HepG2 (cell line): ENCODE results near the gene SRSF11. TPM values are rescaled to one million over a fixed set of nuclear protein-coding genes. Genes with fewer than 3 reads are reported as not detected.

ENCODE experiments used
- ARID3A ChIP-seq: IDR thresholded peaks from 2 replicates; pipeline ENCODE4 v1.6.1; 2012; ENCODE audit warnings: low read depth, low read length, improper control_type of control experiment
- CBX2 ChIP-seq, 2 experiments: fragments of 200-600 bp in 1 of 2; sonication (generic); formaldehyde crosslinking in 1 of 2; IDR thresholded peaks; 2 replicates each; pipeline versions ENCODE4 v1.7.0 to v1.8.1; 2018 to 2022; ENCODE audit warnings: low read depth in 2 of 2, low read length in 1 of 2, mild to moderate bottlenecking in 1 of 2, missing genetic modification reagents in 1 of 2
- ELK4 ChIP-seq: sonication (generic); formaldehyde crosslinking; IDR thresholded peaks from 2 replicates; pipeline ENCODE4 v1.9.0; 2021; ENCODE audit warnings: missing genetic modification reagents, borderline replicate concordance
- FOXA1 ChIP-seq, 2 experiments: fragments of 450-650 bp in 1 of 2; sonication (generic) in 1 of 2; formaldehyde crosslinking in 1 of 2; IDR thresholded peaks; 2 replicates each; pipeline versions ENCODE4 v1.4.0 to v1.6.1; 2016 to 2020; ENCODE audit warnings: missing genetic modification reagents in 1 of 2
- GABPB1 ChIP-seq: IDR thresholded peaks from 2 replicates; pipeline ENCODE4 v1.6.1; 2016; ENCODE audit warnings: mild to moderate bottlenecking, missing genetic modification reagents, moderate library complexity, missing compliant biosample characterization
- HMGXB4 ChIP-seq, 2 experiments: sonication (generic) in 1 of 2; formaldehyde crosslinking in 1 of 2; IDR thresholded peaks; 2 replicates each; pipeline versions ENCODE4 v1.4.0 to v1.6.1; 2018 to 2020; ENCODE audit warnings: missing genetic modification reagents in 2 of 2, borderline replicate concordance in 1 of 2, low read depth in 1 of 2, mild to moderate bottlenecking in 1 of 2, missing biosample characterization in 1 of 2
- JDP2 ChIP-seq: sonication (generic); formaldehyde crosslinking; IDR thresholded peaks from 2 replicates; pipeline ENCODE4 v1.8.1; 2022; ENCODE audit warnings: missing genetic modification reagents, borderline replicate concordance
- NFIC ChIP-seq: IDR thresholded peaks from 2 replicates; pipeline ENCODE4 v1.6.1; 2012; ENCODE audit warnings: mild to moderate bottlenecking, low read length, inconsistent platforms
- RCOR2 ChIP-seq: IDR thresholded peaks from 2 replicates; pipeline ENCODE4 v1.6.1; 2016; ENCODE audit warnings: missing biosample characterization, missing genetic modification reagents
- RFXANK ChIP-seq: IDR thresholded peaks from 2 replicates; pipeline ENCODE4 v1.6.1; 2016
- SMAD9 ChIP-seq: sonication (generic); formaldehyde crosslinking; IDR thresholded peaks from 2 replicates; pipeline ENCODE4 v1.5.1; 2020; ENCODE audit warnings: mild to moderate bottlenecking, missing genetic modification reagents
- STAT5B ChIP-seq: sonication (generic); formaldehyde crosslinking; IDR thresholded peaks from 2 replicates; pipeline ENCODE4 v1.4.0; 2020; ENCODE audit warnings: missing genetic modification reagents
- TBX2 ChIP-seq: sonication (generic); formaldehyde crosslinking; IDR thresholded peaks from 2 replicates; pipeline ENCODE4 v1.5.0; 2020; ENCODE audit warnings: missing genetic modification reagents, mild to moderate bottlenecking, borderline replicate concordance
- THAP7 ChIP-seq: sonication (generic); formaldehyde crosslinking; IDR thresholded peaks from 2 replicates; pipeline ENCODE4 v1.8.1; 2023; ENCODE audit warnings: mild to moderate bottlenecking, missing genetic modification reagents
- U2AF1 ChIP-seq: fragments of 200-400 bp; formaldehyde crosslinking; optimal IDR thresholded peaks from 2 replicates; pipeline ENCODE3; 2017; ENCODE audit warnings: mild to moderate bottlenecking, low read depth, low read length
- ZFP36L1 ChIP-seq: sonication (generic); formaldehyde crosslinking; IDR thresholded peaks from 2 replicates; pipeline ENCODE4 v1.8.0; 2022; ENCODE audit warnings: mild to moderate bottlenecking, missing genetic modification reagents, moderate library complexity
- ZNF20 ChIP-seq: sonication (generic); formaldehyde crosslinking; IDR thresholded peaks from 2 replicates; pipeline ENCODE4 v1.4.0; 2020; ENCODE audit warnings: mild to moderate bottlenecking, moderate library complexity, missing genetic modification reagents
- ZNF501 ChIP-seq: sonication (generic); formaldehyde crosslinking; IDR thresholded peaks from 2 replicates; pipeline ENCODE4 v1.5.1; 2020; ENCODE audit warnings: mild to moderate bottlenecking, moderate library complexity, missing genetic modification reagents
- ZNF558 ChIP-seq: sonication (generic); formaldehyde crosslinking; IDR thresholded peaks from 2 replicates; pipeline ENCODE4 v1.9.0; 2022; ENCODE audit warnings: mild to moderate bottlenecking, missing genetic modification reagents, borderline replicate concordance
- ZNF724P ChIP-seq: sonication (generic); formaldehyde crosslinking; IDR thresholded peaks from 2 replicates; pipeline ENCODE4 v1.8.0; 2022; ENCODE audit warnings: missing genetic modification reagents, borderline replicate concordance
- ZNF749 ChIP-seq: sonication (generic); formaldehyde crosslinking; IDR thresholded peaks from 2 replicates; pipeline ENCODE4 v1.8.0; 2022; ENCODE audit warnings: mild to moderate bottlenecking, missing genetic modification reagents, moderate library complexity, borderline replicate concordance
- ZNF768 ChIP-seq: sonication (generic); formaldehyde crosslinking; IDR thresholded peaks from 2 replicates; pipeline ENCODE4 v1.4.0; 2020; ENCODE audit warnings: missing genetic modification reagents
- ZNF772 ChIP-seq: sonication (generic); formaldehyde crosslinking; IDR thresholded peaks from 2 replicates; pipeline ENCODE4 v1.5.0; 2020; ENCODE audit warnings: mild to moderate bottlenecking, missing genetic modification reagents
- ZZZ3 ChIP-seq: sonication (generic); formaldehyde crosslinking; IDR thresholded peaks from 2 replicates; pipeline ENCODE4 v1.4.0; 2020; ENCODE audit warnings: missing genetic modification reagents, mild to moderate bottlenecking, borderline replicate concordance
- polyA plus RNA-seq, 8 experiments: library from polyadenylated mRNA; depleted of rRNA in 3 of 8; stranded (reverse) in 7 of 8; unstranded in 1 of 8; fragments of >200 nt; fragmentation: Illumina TruSeq in 4 of 8; extraction: Trizol in 4 of 8; gene quantifications; 2 replicates each; pipeline versions ENCODE4 v1.2.1 to v1.2.3, GENCODE V29; 2011 to 2016; ENCODE audit warnings: low read depth in 4 of 8, missing spikeins in 1 of 8, mixed read lengths in 1 of 8; ENCODE audit not compliant: insufficient read depth in 1 of 8
- total RNA-seq, 5 experiments: library from RNA; depleted of rRNA; stranded (reverse); fragments of >200 nt; fragmentation: Illumina TruSeq; extraction: Trizol; gene quantifications; 2 replicates each; pipeline ENCODE4 v1.2.3, GENCODE V29; 2016; ENCODE audit warnings: low read depth in 1 of 5

The SRSF11 gene
- total and polyA plus RNA-seq, 2 of the 13 experiments (the other 11 are each of a cell fraction or from before 2014, with no cell fraction given): 118 to 381 TPM

DNA sequence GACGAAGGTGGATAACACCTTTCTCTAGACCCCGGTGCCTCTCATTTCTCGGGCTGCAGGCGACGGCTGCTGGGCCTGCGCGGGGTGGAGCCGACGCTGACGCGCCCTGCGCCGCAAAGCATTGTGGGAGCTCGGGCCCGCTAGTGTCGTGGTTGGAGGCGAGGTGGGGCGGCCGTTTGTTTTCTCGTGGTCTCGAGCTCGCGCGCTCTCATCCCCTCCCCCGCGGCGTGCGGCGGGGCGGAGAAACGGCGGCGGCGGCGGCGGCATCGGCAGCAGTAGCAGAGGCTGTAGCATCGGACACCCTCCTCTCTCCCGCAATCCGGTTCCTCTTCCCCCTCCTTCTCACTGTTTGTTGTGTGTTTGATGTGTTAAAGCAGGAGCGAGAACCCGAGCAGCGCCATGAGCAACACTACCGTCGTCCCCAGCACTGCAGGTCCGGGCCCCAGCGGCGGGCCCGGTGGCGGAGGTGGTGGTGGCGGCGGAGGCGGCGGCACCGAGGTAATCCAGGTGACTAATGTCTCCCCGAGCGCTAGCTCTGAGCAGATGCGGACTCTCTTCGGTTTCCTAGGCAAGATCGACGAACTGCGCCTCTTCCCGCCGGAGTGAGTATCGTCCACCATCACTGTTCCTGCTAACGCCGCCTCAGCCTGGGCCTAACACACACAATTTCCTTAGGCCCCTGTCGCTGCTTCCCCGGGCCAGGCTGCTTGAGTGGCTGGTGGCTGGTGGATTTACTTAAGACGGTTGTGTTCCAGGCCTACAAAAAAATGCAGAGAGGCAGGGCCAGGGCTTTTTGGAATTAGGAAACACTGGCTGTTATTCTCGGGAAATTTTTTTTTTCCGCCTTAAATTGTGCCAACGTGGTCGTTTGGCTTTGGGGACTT is at the start of gene SRSF11 (continued):
- TF ChIP-seq ELK4 (CRISPR knock-in tag) (no peak), HMGXB4 (CRISPR knock-in tag; IDR thresholded peaks at IDR 0.05; ENCODE audit: borderline replicate concordance in 1 of 2, low read depth in 1 of 2) (peak; percentile 86 to 95), FOXA1 (IDR thresholded peaks at IDR 0.05) (no peak), FOXA1 (CRISPR knock-in tag; IDR thresholded peaks at IDR 0.05) (peak; percentile 21; the same call in 1 of the 2 replicates), TBX2 (CRISPR knock-in tag) (peak; percentile 68; the same call in 1 of the 2 replicates), ZNF772 (CRISPR knock-in tag) (peak; percentile 71), ZNF20 (CRISPR knock-in tag) (no peak), CBX2 (IDR thresholded peaks at IDR 0.05; ENCODE audit: low read depth, low read length) (no peak), CBX2 (CRISPR knock-in tag; IDR thresholded peaks at IDR 0.05; ENCODE audit: low read depth) (no peak), JDP2 (CRISPR knock-in tag) (no peak), ZNF558 (CRISPR knock-in tag) (0 out of 2 replicates have a peak, but pooled peaks have one; percentile 84), ARID3A (no peak), SMAD9 (CRISPR knock-in tag) (no peak), NFIC (no peak), STAT5B (no peak), ZNF768 (peak; percentile 44; the same call in 1 of the 2 replicates), RFXANK (no peak), GABPB1 (CRISPR knock-in tag) (peak; percentile 81), THAP7 (CRISPR knock-in tag) (peak; percentile 95), ZFP36L1 (peak; percentile 52; the same call in 1 of the 2 replicates), RCOR2 (CRISPR knock-in tag) (no peak), U2AF1 (peak; percentile 48), ZZZ3 (CRISPR knock-in tag) (peak; percentile 62; the same call in 1 of the 2 replicates), ZNF501 (peak; percentile 94), ZNF749 (CRISPR knock-in tag) (peak; percentile 67; the same call in 1 of the 2 replicates), ZNF724P (CRISPR knock-in tag) (peak; percentile 33; the same call in 1 of the 2 replicates)
